Activated CD8-positive, alpha-beta T cell treated with anti-CD3 and anti-CD28 coated beads, Interleukin-2, amount 10 ng/mL, durations not matched to agents 7 days and 5 days (primary cell): ENCODE results near the gene MACROD2. TPM values are rescaled to one million over a fixed set of nuclear protein-coding genes. Genes with fewer than 3 reads are reported as not detected.

Experiments
- ATAC-seq: fragments of 150-1000 bp; cut with Tn5 transposase; one replicate; pipeline ENCODE4 v1.10.0; 2021; ENCODE audit warnings: moderate library complexity
- CTCF ChIA-PET: fragments of 350-600 bp; sonication (Branson Sonifier 250); formaldehyde crosslinking; loops from one replicate; lab custom pipeline; 2021; ENCODE audit warnings: antibody characterized with exemption; lab: Charles Lee
- POLR2A ChIA-PET: fragments of 350-600 bp; sonication (Branson Sonifier 250); formaldehyde crosslinking; loops from one replicate; lab custom pipeline; 2021; ENCODE audit warnings: antibody characterized with exemption; lab: Charles Lee
- DNase-seq: peaks from one replicate; pipeline ENCODE4 v3.0.0-alpha.2; 2020
- H3K27ac Mint-ChIP-seq: one replicate; pipeline ENCODE4 v1.8.0; 2021; ENCODE audit warnings: mild to moderate bottlenecking, mixed read lengths
- H3K27me3 Mint-ChIP-seq: one replicate; pipeline ENCODE4 v1.8.0; 2021; ENCODE audit warnings: low read depth, mixed read lengths
- H3K36me3 Mint-ChIP-seq: one replicate; pipeline ENCODE4 v1.8.0; 2021; ENCODE audit warnings: low read depth, mixed read lengths
- H3K4me1 Mint-ChIP-seq: one replicate; pipeline ENCODE4 v1.8.0; 2021; ENCODE audit warnings: low read depth, mixed read lengths
- H3K4me3 Mint-ChIP-seq: one replicate; pipeline ENCODE4 v1.8.0; 2021; ENCODE audit warnings: mild to moderate bottlenecking, mixed read lengths
- H3K9me3 Mint-ChIP-seq: one replicate; pipeline ENCODE4 v1.8.0; 2022; ENCODE audit warnings: mixed read lengths; ENCODE audit not compliant: insufficient read depth
- total RNA-seq, 2 experiments: library from RNA; stranded (reverse); gene quantifications; one replicate each; pipeline ENCODE4 v1.2.3, GENCODE V29; 2021

Gene MACROD2
- total RNA-seq, 2 experiments from 2014 or later, result 0.08 TPM; not detected in 1

DNA sequence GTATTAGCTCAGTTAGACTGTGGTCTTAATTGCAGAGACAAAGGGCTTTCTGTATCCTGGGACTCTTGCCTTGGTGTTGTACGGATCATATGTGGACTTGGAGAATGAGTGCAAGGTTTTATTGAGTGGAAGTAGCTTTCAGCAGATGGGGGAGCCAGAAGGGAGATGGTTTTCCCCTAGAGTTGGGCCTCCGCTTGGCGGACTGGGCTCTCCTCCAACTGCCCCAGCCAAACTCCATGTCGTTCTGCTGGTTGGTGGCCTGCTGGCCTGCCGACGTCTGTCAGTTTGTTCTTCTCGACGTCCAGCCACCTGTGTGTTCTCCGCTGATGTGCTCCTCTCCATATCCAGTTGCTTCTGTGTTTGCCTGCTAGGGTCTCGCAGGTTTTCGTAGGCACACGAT, 531.6 kb downstream of the MACROD2 start:
- no peak for ATAC-seq
- no peak for DNase-seq
- ChIA-PET POLR2A (no interaction called here), CTCF (no interaction called here)
- Mint-ChIP-seq H3K9me3 (peaks cover 13% of the 10 kb centered on the region), H3K36me3 (no peaks in the 10 kb centered on the region), H3K4me3 (no peak overlapping the region), H3K27ac (no peak overlapping the region), H3K4me1 (no peaks in the 10 kb centered on the region), H3K27me3 (no peaks in the 10 kb centered on the region)

DNA sequence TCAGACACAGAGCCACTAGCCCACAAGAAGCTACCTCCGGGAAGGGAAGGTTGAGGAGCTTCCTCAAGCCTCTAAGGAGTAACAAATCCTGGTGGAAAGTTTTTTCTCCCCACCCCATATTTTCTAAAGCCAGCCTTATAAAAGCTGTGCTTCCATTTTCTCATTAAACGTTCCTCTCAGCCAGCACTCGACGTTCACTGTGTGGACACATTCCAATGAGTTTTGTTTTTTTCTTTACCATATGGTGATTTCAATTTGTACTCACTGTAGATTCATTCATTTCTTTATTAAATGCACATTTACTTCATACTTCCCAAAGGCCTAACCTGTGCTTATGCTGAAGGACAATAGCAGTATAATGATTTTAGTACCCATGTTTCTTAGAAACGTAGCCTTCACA, 536.5 kb downstream of the MACROD2 start:
- H3K9me3 Mint-ChIP-seq, result peaks cover 10% of the 10 kb centered on the region
- H3K4me1 Mint-ChIP-seq, result no peaks in the 10 kb centered on the region
- H3K4me3 Mint-ChIP-seq, result no peak overlapping the region
- H3K36me3 Mint-ChIP-seq, result no peaks in the 10 kb centered on the region
- no peaks in the 10 kb centered on the region for H3K27me3 Mint-ChIP-seq
- ChIA-PET POLR2A (no interaction called here), CTCF (no interaction called here)
- ATAC-seq, result no peak
- DNase-seq, result no peak
- H3K27ac Mint-ChIP-seq, result no peak overlapping the region

DNA sequence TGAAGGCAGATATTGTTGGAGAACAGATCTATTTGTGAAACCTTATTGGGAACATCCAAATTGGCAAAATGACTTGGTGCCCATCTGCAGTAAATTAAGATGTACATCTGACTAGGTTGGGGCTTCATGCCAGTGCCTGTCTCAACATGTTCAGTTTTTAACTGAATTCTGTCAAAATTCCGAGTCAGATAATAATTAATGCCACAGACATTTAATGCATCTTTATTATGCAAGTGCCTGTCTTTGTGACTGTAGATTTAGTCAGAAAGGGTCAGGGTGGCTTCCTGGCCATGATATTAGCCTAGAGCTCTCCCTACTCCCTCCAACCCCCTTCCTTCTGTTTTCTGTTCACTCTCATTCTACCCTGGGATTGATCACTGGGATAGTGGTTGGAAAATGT, 541.4 kb downstream of the MACROD2 start:
- Mint-ChIP-seq H3K36me3 (no peaks in the 10 kb centered on the region), H3K4me1 (no peaks in the 10 kb centered on the region), H3K27ac (no peak overlapping the region), H3K9me3 (peaks cover 3% of the 10 kb centered on the region), H3K27me3 (no peaks in the 10 kb centered on the region), H3K4me3 (no peak overlapping the region)
- POLR2A ChIA-PET, result no interaction called here
- DNase-seq (no peak), ATAC-seq (no peak)
- CTCF ChIA-PET, result no interaction called here

DNA sequence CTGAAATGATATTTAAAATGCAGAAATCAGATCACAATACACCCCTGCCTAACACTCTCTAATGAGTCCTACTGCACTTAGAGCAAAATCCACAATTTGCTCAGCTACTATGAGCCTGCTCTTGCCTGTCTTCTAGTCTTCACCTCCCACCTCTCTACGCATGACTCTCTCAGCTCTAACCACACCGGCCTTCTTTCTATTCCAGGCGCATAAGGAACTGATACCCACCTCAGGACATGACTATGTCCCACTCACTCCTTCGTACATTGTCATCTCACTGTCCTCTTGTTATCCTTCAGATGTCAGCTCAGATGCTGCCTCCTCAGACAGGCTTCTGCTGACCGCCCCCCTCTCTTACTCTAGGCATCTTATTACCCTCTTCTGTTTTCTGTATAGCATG, 543.1 kb downstream of the MACROD2 start:
- no peak overlapping the region for H3K4me3 Mint-ChIP-seq
- no peak overlapping the region for H3K27ac Mint-ChIP-seq

DNA sequence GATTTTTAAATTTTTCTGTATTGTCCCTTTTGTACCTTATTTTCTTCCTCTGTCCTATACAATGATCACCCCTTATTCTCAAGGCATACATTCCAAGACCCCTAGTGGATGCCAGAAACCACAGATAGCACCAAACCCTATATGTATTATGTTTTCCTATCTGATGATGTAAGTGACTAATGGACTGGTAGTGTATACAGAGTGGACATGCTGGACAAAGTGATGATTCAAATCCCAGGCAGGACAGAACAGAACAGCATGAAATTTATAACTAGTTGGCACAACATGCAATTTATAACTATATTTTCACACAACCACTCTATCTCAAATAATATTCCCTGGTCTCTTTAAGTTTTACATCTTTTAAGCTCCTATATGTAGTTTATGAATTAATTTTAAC, 547.7 kb downstream of the MACROD2 start:
- no peaks in the 10 kb centered on the region for H3K4me1 Mint-ChIP-seq
- H3K4me3 Mint-ChIP-seq, result no peak overlapping the region
- DNase-seq (no peak), ATAC-seq (no peak)
- POLR2A ChIA-PET, result no interaction called here
- peaks cover 4% of the 10 kb centered on the region for H3K9me3 Mint-ChIP-seq
- no peak overlapping the region for H3K27ac Mint-ChIP-seq
- CTCF ChIA-PET, result no interaction called here
- no peaks in the 10 kb centered on the region for H3K27me3 Mint-ChIP-seq
- no peaks in the 10 kb centered on the region for H3K36me3 Mint-ChIP-seq

More for the DNA sequence above, 543.1 kb downstream of the MACROD2 start:
- no peak for DNase-seq
- peaks cover 3% of the 10 kb centered on the region for H3K9me3 Mint-ChIP-seq
- CTCF ChIA-PET, result no interaction called here
- no peak for ATAC-seq
- no peaks in the 10 kb centered on the region for H3K36me3 Mint-ChIP-seq
- no peaks in the 10 kb centered on the region for H3K27me3 Mint-ChIP-seq
- no peaks in the 10 kb centered on the region for H3K4me1 Mint-ChIP-seq
- POLR2A ChIA-PET, result no interaction called here

DNA sequence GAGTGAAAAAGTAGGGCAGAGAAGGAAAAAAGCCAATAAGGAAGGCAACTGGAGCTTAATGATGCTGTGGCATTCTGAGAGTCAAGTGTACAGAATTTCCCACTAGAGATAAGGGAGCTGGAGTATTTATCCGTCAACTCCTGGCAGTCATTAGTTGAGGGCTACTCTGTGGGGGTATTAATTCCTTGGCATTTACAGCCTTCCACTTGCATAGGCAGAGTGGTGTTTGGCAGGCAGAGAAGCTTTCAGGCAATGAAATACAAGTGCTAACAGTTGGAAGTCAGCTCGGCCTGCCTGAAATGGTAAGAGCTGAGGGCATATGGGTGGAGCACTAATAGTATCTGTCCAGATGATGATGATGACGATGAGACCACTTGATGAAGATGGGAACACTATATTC, 549.4 kb downstream of the MACROD2 start:
- ATAC-seq (no peak), DNase-seq (no peak)
- Mint-ChIP-seq H3K9me3 (peaks cover 4% of the 10 kb centered on the region), H3K4me1 (no peaks in the 10 kb centered on the region), H3K4me3 (no peak overlapping the region), H3K27ac (no peak overlapping the region), H3K36me3 (no peaks in the 10 kb centered on the region), H3K27me3 (no peaks in the 10 kb centered on the region)
- CTCF ChIA-PET, result interaction anchor here (0.6 kb wide), 1 partner anchor 917 kb away, joined by 5 read pairs; no protein-coding TSS in a partner anchor
- POLR2A ChIA-PET, result no interaction called here

DNA sequence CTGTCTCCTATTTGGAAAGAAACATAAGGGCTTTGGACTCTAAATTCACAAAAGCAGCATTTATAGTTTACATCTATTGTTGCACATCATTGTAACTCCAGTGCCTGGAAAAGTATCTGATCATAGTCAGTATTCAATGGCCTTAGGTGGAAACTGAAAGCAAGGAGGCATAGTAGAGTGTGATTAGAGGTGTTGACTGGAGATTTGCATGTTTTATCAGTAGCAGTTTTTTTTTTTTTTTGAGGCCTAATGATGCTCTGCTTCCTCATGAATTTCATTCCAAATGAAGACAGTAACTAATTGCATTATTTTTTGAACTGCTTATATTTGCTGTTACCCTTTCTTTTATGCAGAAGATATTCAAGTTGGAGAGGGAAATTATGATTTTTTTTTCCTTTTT, 555.3 kb downstream of the MACROD2 start:
- no peak for ATAC-seq
- no peak overlapping the region for H3K4me3 Mint-ChIP-seq
- H3K27me3 Mint-ChIP-seq, result no peaks in the 10 kb centered on the region
- DNase-seq, result no peak
- no peaks in the 10 kb centered on the region for H3K36me3 Mint-ChIP-seq
- H3K27ac Mint-ChIP-seq, result no peak overlapping the region
- ChIA-PET CTCF (no interaction called here), POLR2A (no interaction called here)
- H3K4me1 Mint-ChIP-seq, result no peaks in the 10 kb centered on the region
- H3K9me3 Mint-ChIP-seq, result peaks cover 7% of the 10 kb centered on the region

DNA sequence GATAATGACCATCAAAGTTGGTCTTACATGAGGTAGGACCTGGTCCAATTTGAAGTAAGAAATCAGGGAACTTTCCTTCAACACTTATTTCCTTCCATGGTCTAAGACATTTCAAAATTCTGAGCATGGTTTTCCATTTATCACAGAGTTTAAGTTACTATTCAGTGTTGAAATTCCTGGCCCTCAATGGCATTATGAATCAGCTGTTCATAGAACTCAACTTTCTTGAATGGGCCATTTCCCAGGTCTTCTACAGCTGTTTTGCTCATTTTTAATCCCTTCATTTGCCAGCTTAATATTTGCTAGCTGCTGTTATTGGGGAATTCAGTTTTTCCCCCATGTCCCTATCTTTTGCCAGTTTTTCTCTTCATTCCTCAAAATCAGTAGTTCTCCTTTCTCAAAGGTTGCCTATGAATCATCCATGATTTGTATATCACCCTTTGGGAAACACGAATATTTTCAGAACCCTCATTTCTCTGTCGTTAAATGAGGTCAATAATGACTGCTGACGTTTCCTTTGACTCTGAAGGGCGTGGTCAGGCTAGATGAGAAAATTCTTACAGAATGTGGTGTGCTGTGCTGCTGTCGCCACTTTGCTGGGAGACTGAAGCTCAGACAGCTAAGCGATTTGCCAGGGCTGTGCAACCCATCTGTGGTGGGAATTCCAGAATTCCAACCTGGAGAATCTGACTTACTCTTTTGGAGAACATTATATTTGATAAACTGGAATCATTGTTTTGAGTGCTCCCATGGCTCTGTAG, 558.6 kb downstream of the MACROD2 start:
- Mint-ChIP-seq H3K9me3 (peaks cover 3% of the 10 kb centered on the region), H3K4me1 (no peaks in the 10 kb centered on the region), H3K27me3 (no peaks in the 10 kb centered on the region), H3K36me3 (no peaks in the 10 kb centered on the region), H3K27ac (no peak overlapping the region), H3K4me3 (no peak overlapping the region)
- ChIA-PET POLR2A (no interaction called here), CTCF (no interaction called here)
- ATAC-seq, result no peak
- DNase-seq, result no peak

DNA sequence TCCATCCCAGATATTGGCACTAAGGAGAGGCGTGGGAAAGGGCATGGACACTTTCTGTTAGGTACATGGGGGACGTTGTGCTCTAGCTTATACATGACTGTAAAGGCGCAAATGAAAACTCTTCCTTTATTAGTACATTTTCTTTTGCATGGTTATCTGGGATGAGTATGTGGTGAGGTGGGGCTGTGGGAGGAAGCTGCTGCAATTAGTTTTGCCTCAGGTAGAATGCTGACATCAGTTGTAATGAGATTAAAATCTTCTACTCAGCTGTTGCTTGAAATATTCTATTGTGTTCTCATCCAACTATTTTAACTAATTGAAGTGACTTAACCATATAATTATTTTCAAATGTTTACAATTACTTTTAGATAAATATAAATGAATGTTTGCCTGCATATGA, 560.4 kb downstream of the MACROD2 start:
- no peak for DNase-seq
- H3K27ac Mint-ChIP-seq, result no peak overlapping the region
- no peaks in the 10 kb centered on the region for H3K4me1 Mint-ChIP-seq
- no peaks in the 10 kb centered on the region for H3K27me3 Mint-ChIP-seq
- ATAC-seq, result no peak
- no peaks in the 10 kb centered on the region for H3K36me3 Mint-ChIP-seq
- H3K4me3 Mint-ChIP-seq, result no peak overlapping the region
- peaks cover 3% of the 10 kb centered on the region for H3K9me3 Mint-ChIP-seq
- CTCF ChIA-PET, result no interaction called here
- POLR2A ChIA-PET, result no interaction called here

DNA sequence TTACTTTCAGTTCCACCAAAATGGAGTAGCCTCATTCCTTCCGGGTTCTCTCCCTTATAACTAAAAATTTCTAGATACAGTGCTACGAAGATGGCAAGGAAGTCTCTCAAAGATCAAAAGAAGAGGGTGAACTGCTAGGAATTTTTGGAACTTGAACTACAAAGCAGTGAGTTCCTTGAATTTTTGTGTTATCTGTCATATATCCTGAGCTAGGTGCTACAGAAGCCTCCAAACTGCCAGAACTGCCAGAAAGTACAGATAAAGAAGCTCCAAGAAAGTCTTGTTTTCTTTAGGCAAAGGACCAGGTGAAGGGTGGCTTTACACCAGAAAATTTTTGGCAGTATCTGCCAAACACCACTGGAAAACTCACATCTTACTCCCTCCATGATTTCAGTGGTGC, 560.9 kb downstream of the MACROD2 start:
- ChIA-PET CTCF (no interaction called here), POLR2A (no interaction called here)

DNA sequence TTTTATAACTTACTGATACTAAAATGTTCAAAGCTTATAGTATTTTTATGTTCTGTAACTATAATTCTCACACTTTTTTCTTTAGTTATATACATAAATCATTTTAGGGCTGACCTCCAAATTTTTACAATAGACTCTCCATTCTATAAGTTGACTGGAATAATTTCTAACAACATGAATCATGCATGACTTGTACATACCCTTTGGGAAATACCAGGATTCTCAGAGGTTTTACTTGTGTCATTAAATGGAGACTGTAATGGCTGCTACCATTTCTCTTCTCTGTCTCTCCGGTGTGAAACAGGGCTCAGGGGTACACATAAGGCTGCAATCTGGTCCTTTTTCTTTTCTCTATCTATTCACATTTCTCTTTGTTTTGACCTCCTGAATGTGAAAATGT, 564.3 kb downstream of the MACROD2 start:
- DNase-seq, result no peak
- no peak for ATAC-seq
- no peaks in the 10 kb centered on the region for H3K27me3 Mint-ChIP-seq
- POLR2A ChIA-PET, result no interaction called here
- H3K9me3 Mint-ChIP-seq, result peaks cover 15% of the 10 kb centered on the region
- H3K27ac Mint-ChIP-seq, result no peak overlapping the region
- no peak overlapping the region for H3K4me3 Mint-ChIP-seq
- no peaks in the 10 kb centered on the region for H3K4me1 Mint-ChIP-seq
- CTCF ChIA-PET, result no interaction called here
- H3K36me3 Mint-ChIP-seq, result no peaks in the 10 kb centered on the region

More for the DNA sequence above, 560.9 kb downstream of the MACROD2 start:
- ATAC-seq, result no peak
- no peak overlapping the region for H3K27ac Mint-ChIP-seq
- peaks cover 3% of the 10 kb centered on the region for H3K9me3 Mint-ChIP-seq
- no peaks in the 10 kb centered on the region for H3K4me1 Mint-ChIP-seq
- no peaks in the 10 kb centered on the region for H3K27me3 Mint-ChIP-seq
- no peak overlapping the region for H3K4me3 Mint-ChIP-seq
- no peaks in the 10 kb centered on the region for H3K36me3 Mint-ChIP-seq
- no peak for DNase-seq

DNA sequence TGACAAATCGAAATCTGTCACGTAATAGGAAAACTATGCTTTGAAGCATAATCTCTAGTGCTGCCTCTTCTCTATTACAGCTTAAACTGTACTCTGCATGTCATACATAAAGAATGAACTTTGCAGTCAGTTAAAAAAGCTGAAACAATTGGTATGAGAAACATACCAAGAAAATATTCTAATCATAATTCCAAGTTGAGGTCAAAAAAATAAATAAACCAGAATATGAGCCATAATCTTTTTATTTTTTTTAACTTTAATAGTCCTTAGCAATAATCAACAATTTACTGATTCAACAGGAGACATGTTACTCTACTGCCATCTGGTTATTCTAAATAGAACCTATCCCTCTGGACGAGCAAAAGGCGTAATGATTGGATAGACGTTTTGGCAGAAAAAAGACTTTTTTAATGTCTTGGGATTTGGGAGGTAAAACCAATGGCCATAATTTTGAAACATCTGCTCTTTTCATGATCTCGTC, 566.5 kb downstream of the MACROD2 start:
- no peak overlapping the region for H3K4me3 Mint-ChIP-seq
- no peaks in the 10 kb centered on the region for H3K4me1 Mint-ChIP-seq
- ChIA-PET POLR2A (no interaction called here), CTCF (no interaction called here)
- no peaks in the 10 kb centered on the region for H3K36me3 Mint-ChIP-seq
- no peak for DNase-seq
- no peak for ATAC-seq
- H3K27me3 Mint-ChIP-seq, result no peaks in the 10 kb centered on the region
- H3K9me3 Mint-ChIP-seq, result peaks cover 16% of the 10 kb centered on the region
- H3K27ac Mint-ChIP-seq, result no peak overlapping the region

DNA sequence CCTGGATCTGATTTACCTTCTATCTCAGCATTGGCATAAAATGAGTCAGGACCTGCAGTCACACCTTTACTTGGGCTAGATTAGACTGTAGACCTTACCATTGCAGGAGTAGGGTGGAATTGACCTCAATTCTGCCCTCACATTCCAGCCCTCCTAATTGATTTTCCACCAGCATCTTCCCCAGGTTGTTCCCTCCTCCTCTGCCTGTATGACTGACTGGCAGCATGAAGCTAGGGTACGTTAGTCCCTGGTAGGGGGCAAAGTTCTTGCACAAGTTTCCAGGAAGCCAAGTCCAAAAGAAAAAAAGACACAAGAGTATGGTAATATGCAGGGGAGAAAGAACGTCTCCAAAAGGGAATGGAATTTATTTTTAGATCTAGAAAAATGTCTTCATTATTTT, 567.7 kb downstream of the MACROD2 start:
- DNase-seq, result no peak
- Mint-ChIP-seq H3K27me3 (no peaks in the 10 kb centered on the region), H3K4me3 (no peak overlapping the region), H3K4me1 (no peaks in the 10 kb centered on the region), H3K9me3 (peaks cover 16% of the 10 kb centered on the region), H3K27ac (no peak overlapping the region), H3K36me3 (no peaks in the 10 kb centered on the region)
- no peak for ATAC-seq
- ChIA-PET POLR2A (no interaction called here), CTCF (no interaction called here)
